Immature natural killer cell (primary cell): ENCODE results near the gene CIPC. TPM values are rescaled to one million over a fixed set of nuclear protein-coding genes. Genes with fewer than 3 reads are reported as not detected.

ENCODE experiments used
- DNase-seq, 3 donors: peaks; one replicate each; pipeline ENCODE4 v3.0.0; 2022; ENCODE audit warnings: mixed read lengths in 1 of 3
- H3K27ac Mint-ChIP-seq, 6 donors: one replicate each; pipeline ENCODE4 v1.8.0; 2020; ENCODE audit warnings: mixed read lengths in 6 of 6, mild to moderate bottlenecking in 5 of 6, inconsistent platforms in 4 of 6, moderate library complexity in 3 of 6
- H3K27me3 Mint-ChIP-seq, 3 donors: one replicate each; pipeline ENCODE4 v1.8.0; 2020 to 2021; ENCODE audit warnings: low read depth in 3 of 3, mild to moderate bottlenecking in 3 of 3, mixed read lengths in 3 of 3, moderate library complexity in 3 of 3, inconsistent platforms in 1 of 3
- H3K36me3 Mint-ChIP-seq, 3 donors: one replicate each; pipeline ENCODE4 v1.8.0; 2020; ENCODE audit warnings: mixed read lengths in 3 of 3, inconsistent platforms in 2 of 3, mild to moderate bottlenecking in 2 of 3
- H3K4me1 Mint-ChIP-seq, 2 donors: one replicate each; pipeline ENCODE4 v1.8.0; 2020; ENCODE audit warnings: inconsistent platforms in 2 of 2, mild to moderate bottlenecking in 2 of 2, mixed read lengths in 2 of 2, moderate library complexity in 1 of 2
- H3K4me3 Mint-ChIP-seq, 5 donors: one replicate each; pipeline ENCODE4 v1.8.0; 2020; ENCODE audit warnings: mild to moderate bottlenecking in 5 of 5, mixed read lengths in 5 of 5, inconsistent platforms in 3 of 5, moderate library complexity in 3 of 5
- H3K9me3 Mint-ChIP-seq, 6 donors: one replicate each; pipeline ENCODE4 v1.8.0; 2020; ENCODE audit warnings: mild to moderate bottlenecking in 6 of 6, mixed read lengths in 6 of 6, inconsistent platforms in 4 of 6, moderate library complexity in 3 of 6
- polyA plus RNA-seq, 3 donors: library from polyadenylated mRNA; unstranded; fragments of 300-500 nt; fragmentation: Illumina TruSeq; gene quantifications; one replicate each; pipeline ENCODE4 v1.2.3, GENCODE V29; 2021

CIPC gene
- polyA plus RNA-seq, 3 donors from 2014 or later: 2.0 to 6.7 (median 3.2) TPM

- no peak for DNase-seq
- H3K36me3 Mint-ChIP-seq: peaks cover 0 to 3% (median 0%) of the 10 kb centered on the region in 3 donors
- no peak overlapping the region for H3K27ac Mint-ChIP-seq
- H3K9me3 Mint-ChIP-seq: peaks cover 0 to 4% (median 1%) of the 10 kb centered on the region in 6 donors
- H3K4me1 Mint-ChIP-seq: no peaks in the 10 kb centered on the region
- H3K27me3 Mint-ChIP-seq: peaks cover 0 to 4% (median 2%) of the 10 kb centered on the region in 3 donors
- H3K4me3 Mint-ChIP-seq: no peak overlapping the region
Measured at GRCh38 chr14:77084985-77085384, 13.1 kb upstream of the CIPC start.

- Mint-ChIP-seq H3K4me3 (no peak overlapping the region), H3K9me3 (peaks cover 0 to under 1% (median 0%) of the 10 kb centered on the region in 6 donors), H3K4me1 (no peaks in the 10 kb centered on the region), H3K36me3 (no peaks in the 10 kb centered on the region), H3K27ac (no peak overlapping the region), H3K27me3 (peaks cover 0 to 4% (median 2%) of the 10 kb centered on the region in 3 donors)
- no peak for DNase-seq
Measured at GRCh38 chr14:77085538-77085937, 12.5 kb upstream of the CIPC start.

GRCh38 chr14:77086017-77086727 lies 11.9 kb upstream of the CIPC start:
- Mint-ChIP-seq H3K4me3 (no peak overlapping the region), H3K27ac (no peak overlapping the region), H3K27me3 (peaks cover 0 to 7% (median 2%) of the 10 kb centered on the region in 3 donors), H3K9me3 (peaks cover 0 to 6% (median 1%) of the 10 kb centered on the region in 6 donors), H3K4me1 (no peaks in the 10 kb centered on the region), H3K36me3 (peaks cover 0 to under 1% (median 0%) of the 10 kb centered on the region in 3 donors)
- DNase-seq: no peak

GRCh38 chr14:77086951-77087350 lies 11.1 kb upstream of the CIPC start:
- Mint-ChIP-seq H3K9me3 (peaks cover 0 to 12% (median 5%) of the 10 kb centered on the region in 6 donors), H3K4me3 (no peak overlapping the region), H3K27ac (no peak overlapping the region), H3K27me3 (peaks cover 0 to 9% (median 2%) of the 10 kb centered on the region in 3 donors), H3K4me1 (no peaks in the 10 kb centered on the region), H3K36me3 (peaks cover 0 to 6% (median 0%) of the 10 kb centered on the region in 3 donors)
- DNase-seq: no peak

- no peak overlapping the region for H3K4me3 Mint-ChIP-seq
- DNase-seq: no peak
- H3K4me1 Mint-ChIP-seq: no peaks in the 10 kb centered on the region
- H3K36me3 Mint-ChIP-seq: peaks cover 0 to 6% (median 0%) of the 10 kb centered on the region in 3 donors
- peaks cover 0 to 12% (median 5%) of the 10 kb centered on the region in 6 donors for H3K9me3 Mint-ChIP-seq
- H3K27ac Mint-ChIP-seq: no peak overlapping the region
- H3K27me3 Mint-ChIP-seq: peaks cover 0 to 7% (median 2%) of the 10 kb centered on the region in 3 donors
Measured at GRCh38 chr14:77087631-77088030, 10.4 kb upstream of the CIPC start.

- DNase-seq: no peak
- H3K27ac Mint-ChIP-seq: no peak overlapping the region
- peaks cover 0 to 12% (median 5%) of the 10 kb centered on the region in 6 donors for H3K9me3 Mint-ChIP-seq
- no peaks in the 10 kb centered on the region for H3K4me1 Mint-ChIP-seq
- peaks cover 0 to 7% (median 2%) of the 10 kb centered on the region in 3 donors for H3K27me3 Mint-ChIP-seq
- H3K36me3 Mint-ChIP-seq: peaks cover 0 to 6% (median 0%) of the 10 kb centered on the region in 3 donors
- no peak overlapping the region for H3K4me3 Mint-ChIP-seq
Measured at GRCh38 chr14:77088219-77088618, 9.8 kb upstream of the CIPC start.

- Mint-ChIP-seq H3K36me3 (peaks cover 0 to 6% (median 0%) of the 10 kb centered on the region in 3 donors), H3K27me3 (peaks cover 0 to 7% (median 2%) of the 10 kb centered on the region in 3 donors), H3K4me3 (no peak overlapping the region), H3K4me1 (no peaks in the 10 kb centered on the region), H3K9me3 (peaks cover 0 to 12% (median 5%) of the 10 kb centered on the region in 6 donors), H3K27ac (no peak overlapping the region)
- no peak for DNase-seq
Measured at GRCh38 chr14:77088645-77089044, 9.4 kb upstream of the CIPC start.

- peaks cover 0 to 7% (median under 1%) of the 10 kb centered on the region in 3 donors for H3K27me3 Mint-ChIP-seq
- DNase-seq: no peak
- peaks cover 0 to 12% (median 5%) of the 10 kb centered on the region in 6 donors for H3K9me3 Mint-ChIP-seq
- peaks cover 7 to 12% of the 10 kb centered on the region in 2 donors for H3K4me1 Mint-ChIP-seq
- no peak overlapping the region for H3K4me3 Mint-ChIP-seq
- no peak overlapping the region for H3K27ac Mint-ChIP-seq
- peaks cover 0 to 6% (median 0%) of the 10 kb centered on the region in 3 donors for H3K36me3 Mint-ChIP-seq
Measured at GRCh38 chr14:77091518-77091917, 6.5 kb upstream of the CIPC start.

GRCh38 chr14:77092676-77093075 lies 5.4 kb upstream of the CIPC start:
- peaks cover 0 to 6% (median 0%) of the 10 kb centered on the region in 3 donors for H3K36me3 Mint-ChIP-seq
- H3K4me1 Mint-ChIP-seq: peaks cover 16 to 23% of the 10 kb centered on the region in 2 donors
- no peak for DNase-seq
- peaks cover 0 to 7% (median 3%) of the 10 kb centered on the region in 3 donors for H3K27me3 Mint-ChIP-seq
- peaks cover 0 to 12% (median 5%) of the 10 kb centered on the region in 6 donors for H3K9me3 Mint-ChIP-seq
- no peak overlapping the region for H3K27ac Mint-ChIP-seq
- no peak overlapping the region for H3K4me3 Mint-ChIP-seq

GRCh38 chr14:77094672-77095284 lies 3.3 kb upstream of the CIPC start:
- Mint-ChIP-seq H3K27me3 (peaks cover 3 to 10% (median 10%) of the 10 kb centered on the region in 3 donors), H3K9me3 (peaks cover 0 to 12% (median 5%) of the 10 kb centered on the region in 6 donors), H3K36me3 (peaks cover 0 to 6% (median 0%) of the 10 kb centered on the region in 3 donors), H3K4me1 (peaks cover 29 to 43% of the 10 kb centered on the region in 2 donors), H3K27ac (peak overlapping the region in 5 of 6 donors; percentile 8 to 82 (median 64)), H3K4me3 (peak overlapping the region in 2 of 5 donors; percentile 33 to 37)
- DNase-seq: peak; percentile 60 to 66 (median 60)

GRCh38 chr14:77097006-77097699 lies 905 bp upstream of the CIPC start:
- H3K27me3 Mint-ChIP-seq: peaks cover 3 to 10% (median 4%) of the 10 kb centered on the region in 3 donors
- no peak for DNase-seq
- no peaks in the 10 kb centered on the region for H3K9me3 Mint-ChIP-seq
- H3K4me1 Mint-ChIP-seq: peaks cover 29 to 45% of the 10 kb centered on the region in 2 donors
- H3K27ac Mint-ChIP-seq: peak overlapping the region; percentile 87 to 98 (median 96)
- peak overlapping the region; percentile 86 to 93 (median 91) for H3K4me3 Mint-ChIP-seq
- no peaks in the 10 kb centered on the region for H3K36me3 Mint-ChIP-seq

- Mint-ChIP-seq H3K36me3 (no peaks in the 10 kb centered on the region), H3K9me3 (no peaks in the 10 kb centered on the region), H3K4me3 (peak overlapping the region; percentile 86 to 93 (median 91)), H3K27me3 (peaks cover 3 to 10% (median 4%) of the 10 kb centered on the region in 3 donors), H3K4me1 (peaks cover 29 to 45% of the 10 kb centered on the region in 2 donors), H3K27ac (peak overlapping the region; percentile 87 to 98 (median 96))
- no peak for DNase-seq
Measured at GRCh38 chr14:77098529-77099353, 683 bp downstream of the CIPC start.
